GM18519 (cell line): ENCODE measurements around the gene ARL6IP4.
"Not testable (repeated sequence)": the region's sequence is repeated elsewhere in the genome, so short reads cannot be mapped to it uniquely, and the experiment has no call there.

Source experiments
- ATAC-seq: cut with Tn5 transposase; IDR thresholded peaks from one replicate; pipeline ENCODE4 v1.9.1; 2021; ENCODE audit warnings: mild to moderate bottlenecking, moderate library complexity; ENCODE audit not compliant: unreplicated experiment, low FRiP score

ARL6IP4 gene

DNA sequence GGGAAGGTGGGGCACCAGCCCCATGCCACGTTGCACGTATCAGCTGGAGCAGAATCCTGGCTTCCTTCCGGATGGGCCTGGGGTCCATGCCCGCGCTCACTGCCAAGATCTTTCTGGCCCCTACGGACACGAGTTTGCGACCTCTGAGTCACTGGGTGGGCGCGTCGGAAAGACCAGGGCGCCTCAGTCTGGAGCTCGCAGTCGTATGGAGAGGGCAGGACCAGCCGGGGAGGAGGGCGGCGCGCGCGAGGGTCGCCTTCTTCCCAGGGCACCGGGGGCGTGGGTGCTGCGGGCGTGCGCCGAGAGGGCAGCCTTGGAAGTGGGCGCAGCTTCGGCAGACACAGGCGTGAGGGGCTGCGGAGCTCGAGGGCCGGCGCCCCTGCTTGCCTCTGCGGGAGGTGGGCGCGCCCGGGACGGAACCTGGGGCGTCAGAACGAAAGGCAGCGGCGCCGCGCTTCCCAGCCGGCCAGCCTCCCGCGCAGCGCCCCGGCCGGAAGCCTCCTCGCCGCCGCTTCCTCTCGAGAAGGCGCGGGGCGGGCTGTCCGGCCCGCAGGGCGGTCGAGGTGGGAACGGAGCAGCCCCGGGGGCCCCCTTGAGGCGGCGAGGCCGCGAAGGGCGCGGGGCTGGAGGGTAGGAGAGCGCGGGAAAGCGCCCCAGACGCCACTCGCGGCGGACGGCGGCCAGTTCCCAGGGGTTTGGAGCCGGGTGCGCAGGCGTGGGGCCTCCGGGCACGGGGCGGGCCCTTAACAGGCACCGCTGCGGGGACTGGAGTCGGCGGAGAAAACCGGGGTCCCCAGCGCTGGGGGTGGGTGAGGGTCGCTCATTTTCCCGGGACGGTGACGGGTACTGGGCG lies at the start of gene ARL6IP4:
TSS of gene ARL6IP4 (plus strand) at position 499 of the 853 bp plus-strand sequence. CDS start 459 bp downstream, outside the sequence.
- ATAC-seq = peak; percentile 35

DNA sequence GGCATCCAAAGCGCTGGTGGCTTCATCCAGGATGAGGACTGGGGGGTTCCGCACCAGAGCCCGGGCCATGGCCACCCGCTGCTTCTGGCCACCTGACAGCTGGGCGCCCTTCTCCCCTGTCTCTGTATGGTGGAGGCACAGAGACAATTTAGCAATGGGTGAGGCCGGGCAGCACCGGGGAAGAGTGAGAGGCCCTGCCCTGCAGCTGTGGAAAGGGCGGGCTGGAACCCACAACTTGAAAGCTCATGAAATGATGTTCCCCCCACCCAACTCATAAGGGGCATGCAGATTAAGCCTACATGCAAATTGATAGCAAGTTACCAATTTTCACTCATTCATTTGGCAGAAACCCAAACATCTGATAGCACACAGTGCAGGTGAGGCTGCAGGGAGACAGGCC lies 48.3 kb upstream of the ARL6IP4 start:
- no peak for ATAC-seq

DNA sequence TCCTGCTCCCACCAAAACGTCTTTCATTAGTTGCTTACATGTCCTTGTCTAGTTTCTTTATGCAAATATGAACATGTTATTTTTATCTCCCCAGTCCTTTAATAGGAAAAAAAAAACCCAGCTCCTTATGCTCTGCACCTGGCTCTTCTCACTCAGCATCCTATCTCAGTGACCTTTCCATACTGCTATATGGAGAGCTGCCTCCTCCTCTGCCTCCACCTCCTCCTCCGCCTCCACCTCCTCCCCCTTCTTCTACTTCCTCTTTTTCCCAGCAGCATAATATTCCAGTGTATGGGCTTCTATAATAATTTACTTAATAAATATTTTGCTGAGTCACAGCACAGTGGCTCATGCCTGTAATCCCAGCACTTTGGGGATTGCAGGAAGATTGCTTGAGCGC lies 45.8 kb upstream of the ARL6IP4 start:
- no peak for ATAC-seq

DNA sequence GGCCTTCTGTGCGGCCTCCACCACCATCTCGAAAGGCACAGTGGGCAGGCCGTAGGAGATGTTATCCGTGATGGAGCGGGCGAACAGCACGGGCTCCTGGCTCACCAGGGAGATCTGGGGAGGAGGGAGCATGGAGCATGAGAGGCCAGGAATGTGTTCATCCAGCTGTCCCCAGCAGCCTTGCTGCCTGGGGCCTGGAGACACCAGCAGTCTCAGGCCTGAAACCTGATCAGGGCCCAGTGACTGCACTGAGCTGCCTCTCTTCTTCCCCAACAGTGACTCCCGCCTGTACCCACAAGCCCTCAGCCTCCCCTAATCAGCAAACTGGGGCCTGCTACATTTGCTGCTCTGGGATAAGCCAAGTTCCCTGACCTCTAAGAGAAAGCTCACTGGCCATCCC lies 45.2 kb upstream of the ARL6IP4 start:
- no peak for ATAC-seq

DNA sequence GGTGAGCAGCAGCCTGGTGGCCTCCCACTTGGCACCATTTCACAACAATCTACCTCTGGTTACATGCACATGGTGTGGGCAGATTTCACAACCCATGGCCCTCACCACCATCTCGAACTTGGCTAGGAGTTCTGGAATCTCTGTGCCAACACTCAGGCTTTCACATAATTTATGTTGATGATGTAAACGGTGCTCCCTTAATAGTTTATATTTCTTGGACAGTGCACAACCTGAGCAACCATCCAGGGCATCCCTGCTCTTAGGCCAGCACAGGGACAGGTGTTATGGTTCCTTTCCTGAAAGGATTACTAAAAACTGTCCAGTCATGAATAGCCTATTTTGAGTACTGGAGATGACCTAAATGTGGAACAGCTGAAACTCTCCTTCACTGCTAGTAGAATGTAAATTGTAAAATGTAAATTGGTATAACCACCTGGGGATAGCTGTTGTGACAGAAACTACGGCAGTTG lies 42.8 kb upstream of the ARL6IP4 start:
- ATAC-seq = no peak

DNA sequence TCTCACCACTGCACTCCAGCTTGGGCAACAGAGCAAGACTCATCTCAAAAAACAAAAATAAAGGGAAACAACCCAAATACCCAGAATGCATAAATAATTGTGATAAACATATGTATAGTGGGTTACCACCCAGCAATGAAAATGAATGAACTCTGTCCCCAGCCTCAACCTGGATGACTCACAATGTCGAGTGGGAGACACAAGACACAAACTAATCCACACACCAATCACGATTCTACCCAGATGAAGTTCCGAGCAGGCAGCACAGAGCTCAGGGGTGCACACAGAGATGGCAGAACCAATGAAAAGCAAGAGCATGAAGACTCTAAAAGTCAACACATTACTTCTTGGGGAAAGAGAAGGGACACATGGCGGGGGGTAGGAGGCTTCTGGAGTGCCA lies 41.4 kb upstream of the ARL6IP4 start:
- no peak for ATAC-seq

DNA sequence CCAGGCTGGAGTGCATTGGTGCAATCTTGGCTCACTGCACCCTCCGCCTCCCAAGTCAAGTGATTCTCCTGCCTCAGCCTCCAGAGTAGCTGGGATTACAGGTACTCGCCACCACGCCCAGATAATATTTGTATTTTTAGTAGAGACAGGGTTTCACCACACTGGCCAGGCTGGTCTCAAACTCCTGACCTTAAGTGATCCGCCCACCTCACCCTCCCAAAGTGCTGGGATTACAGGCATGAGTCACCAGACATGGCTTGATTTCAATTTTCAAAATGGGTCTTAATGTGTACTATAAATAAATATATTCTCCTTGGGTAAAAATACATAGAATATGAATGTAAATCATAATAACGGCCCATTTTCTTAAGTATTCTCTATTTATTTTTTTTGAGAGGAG lies 39.1 kb upstream of the ARL6IP4 start:
- ATAC-seq = not testable (repeated sequence)

DNA sequence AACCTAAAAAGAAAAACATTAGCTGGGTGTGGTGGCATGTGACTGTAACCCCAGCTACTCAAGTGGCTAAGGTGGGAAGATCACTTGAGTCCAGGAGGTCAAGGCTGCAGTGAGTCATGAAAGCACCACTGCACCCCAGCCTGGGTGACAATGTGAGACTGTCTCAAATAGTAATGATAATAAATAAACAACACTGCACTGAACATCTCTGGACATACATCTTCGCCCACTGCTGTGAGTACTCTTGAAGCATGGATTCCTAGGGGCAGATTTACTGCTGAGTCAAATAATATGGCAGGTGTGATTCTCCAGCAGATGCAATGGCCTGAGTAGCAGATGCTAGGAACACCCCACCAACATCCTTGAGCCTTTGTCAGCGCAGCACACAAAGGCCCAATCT lies 37.8 kb upstream of the ARL6IP4 start:
- ATAC-seq = no peak

DNA sequence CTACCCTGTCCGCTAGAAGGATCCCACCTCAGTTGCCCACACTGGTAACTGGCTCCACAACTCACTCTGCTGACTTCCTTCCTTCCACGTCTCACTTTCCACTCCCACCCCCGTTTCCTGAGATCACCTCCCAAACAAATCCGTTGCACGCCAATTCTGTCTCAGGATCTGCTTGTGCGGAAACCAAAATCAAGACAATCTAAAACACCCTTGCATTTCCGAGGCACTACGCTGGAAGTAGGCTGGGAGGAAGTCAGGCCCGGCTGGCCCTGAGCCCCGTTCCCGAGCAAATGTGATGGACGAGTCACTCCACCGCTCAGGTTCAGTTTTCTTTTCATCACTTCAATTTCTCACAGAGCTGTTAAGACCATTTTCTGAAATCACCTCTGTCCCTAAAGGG lies 37.3 kb upstream of the ARL6IP4 start:
- ATAC-seq = no peak

DNA sequence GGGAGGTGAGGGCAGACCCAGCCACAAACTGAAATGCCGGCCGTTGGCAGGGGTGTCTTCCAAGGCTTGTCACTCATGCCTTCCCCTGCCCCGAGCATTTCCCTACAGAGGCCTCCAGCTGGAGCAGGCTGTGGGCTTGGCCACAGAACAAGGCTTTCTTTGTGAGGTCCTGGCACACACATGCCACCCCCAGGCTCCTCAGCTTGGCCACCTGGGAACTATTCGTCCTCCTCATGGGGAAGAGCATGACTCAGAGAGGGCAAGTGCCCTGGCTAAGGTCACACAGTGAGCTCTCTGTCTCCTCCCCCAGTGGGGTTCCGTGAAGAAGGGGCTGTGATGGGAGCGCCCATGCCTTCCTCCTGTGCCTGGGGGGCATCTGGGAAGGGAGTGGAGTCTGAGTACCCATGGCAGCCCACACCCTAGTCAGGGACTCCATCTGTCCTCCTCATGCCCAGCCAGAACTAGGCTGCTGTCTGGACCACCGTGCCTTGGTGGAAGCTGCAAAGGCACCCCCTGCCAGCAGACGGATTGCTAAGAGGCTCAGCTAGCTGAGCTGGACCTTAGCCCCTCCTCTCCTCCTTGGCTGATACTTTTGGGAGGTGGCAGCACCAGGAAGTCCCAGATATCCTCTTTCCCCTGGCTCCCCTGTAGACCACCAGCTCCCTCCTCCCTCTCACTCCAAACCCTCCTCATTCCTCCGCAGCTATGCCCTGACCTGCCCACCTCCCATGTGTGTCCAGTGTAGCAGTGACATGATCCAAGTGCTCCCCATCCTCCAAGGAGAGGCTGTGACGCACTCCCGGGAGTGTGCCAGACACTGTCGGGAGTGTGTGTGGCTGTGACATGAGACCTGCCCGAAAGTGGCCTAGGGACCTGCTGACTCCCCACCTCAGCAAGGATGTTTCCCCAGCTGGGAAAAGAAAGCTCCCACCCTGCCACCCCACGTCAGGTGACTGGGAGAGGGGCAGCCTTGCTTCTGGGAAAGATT lies 35.6 kb upstream of the ARL6IP4 start:
- ATAC-seq = no peak

DNA sequence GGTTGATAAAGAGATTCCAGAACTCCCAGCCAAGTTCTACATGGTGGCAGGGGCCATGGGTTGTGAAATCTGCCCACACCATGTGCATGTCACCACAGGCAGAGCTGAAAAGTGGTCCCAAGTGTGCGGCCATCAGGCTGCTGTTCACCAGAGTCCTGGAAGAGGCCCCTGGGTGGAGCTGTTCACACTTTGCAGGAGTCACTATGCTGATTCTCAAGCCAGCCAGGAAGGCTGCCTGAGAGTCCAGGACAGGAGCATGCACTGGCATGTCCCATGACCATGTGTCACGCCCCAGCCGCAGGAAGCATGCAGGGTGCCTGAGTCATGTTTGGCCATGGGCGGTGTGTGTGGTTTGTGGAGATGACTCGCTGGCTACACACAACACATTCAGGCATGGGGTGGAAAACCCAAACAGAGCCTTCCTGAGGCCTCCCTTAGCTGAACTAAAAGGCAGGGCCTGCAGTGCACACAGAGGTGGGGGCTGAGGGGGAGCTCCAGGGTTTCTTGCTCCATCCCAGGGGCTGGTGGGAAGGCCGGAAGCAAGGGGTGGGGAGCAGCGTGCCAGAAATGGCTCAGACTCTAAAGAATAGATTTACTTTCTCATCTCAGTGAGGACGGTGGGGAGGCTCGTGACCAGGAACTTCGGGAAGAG lies 33.7 kb upstream of the ARL6IP4 start:
- no peak for ATAC-seq

DNA sequence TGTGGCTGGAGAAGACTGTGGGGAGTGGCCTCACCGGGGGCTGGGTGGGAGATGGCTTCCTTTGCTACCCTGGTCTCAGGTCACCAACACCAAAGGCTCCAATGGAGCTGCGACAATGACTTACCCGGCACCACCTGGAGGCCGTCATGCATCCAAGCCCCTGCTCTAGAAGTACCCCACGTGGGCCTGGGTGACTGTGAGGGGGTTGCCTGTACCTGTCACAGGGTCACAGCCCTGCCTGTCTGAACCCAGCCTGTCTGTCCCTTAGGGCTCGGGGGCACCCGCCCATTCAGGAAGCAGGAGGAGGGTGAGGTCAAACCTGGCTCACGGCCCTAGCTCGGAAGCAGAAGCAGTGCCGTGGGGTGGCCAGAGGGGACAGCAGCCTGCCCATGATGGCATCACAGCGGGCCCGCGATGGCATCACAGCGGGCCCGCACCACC lies 33.1 kb upstream of the ARL6IP4 start:
- no peak for ATAC-seq

DNA sequence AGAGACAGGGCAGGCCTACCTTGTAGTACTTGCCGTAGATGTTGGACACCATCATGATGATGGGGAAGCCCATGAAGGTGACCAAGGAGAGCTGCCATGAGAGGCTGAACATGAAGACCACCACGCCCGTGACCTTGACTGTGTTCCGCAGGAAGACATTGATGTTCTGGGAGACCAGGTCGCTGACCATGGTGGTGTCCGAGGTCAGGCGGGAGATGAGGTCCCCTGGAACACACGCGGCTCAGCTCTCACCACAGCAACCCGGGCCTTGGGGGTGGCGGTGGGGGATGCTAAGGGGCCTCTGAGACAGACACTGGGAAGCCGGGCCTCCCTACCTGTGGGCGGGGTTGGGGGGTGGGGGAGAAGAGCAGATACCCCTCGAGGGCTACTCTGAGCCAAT lies 31.9 kb upstream of the ARL6IP4 start:
- ATAC-seq = no peak

DNA sequence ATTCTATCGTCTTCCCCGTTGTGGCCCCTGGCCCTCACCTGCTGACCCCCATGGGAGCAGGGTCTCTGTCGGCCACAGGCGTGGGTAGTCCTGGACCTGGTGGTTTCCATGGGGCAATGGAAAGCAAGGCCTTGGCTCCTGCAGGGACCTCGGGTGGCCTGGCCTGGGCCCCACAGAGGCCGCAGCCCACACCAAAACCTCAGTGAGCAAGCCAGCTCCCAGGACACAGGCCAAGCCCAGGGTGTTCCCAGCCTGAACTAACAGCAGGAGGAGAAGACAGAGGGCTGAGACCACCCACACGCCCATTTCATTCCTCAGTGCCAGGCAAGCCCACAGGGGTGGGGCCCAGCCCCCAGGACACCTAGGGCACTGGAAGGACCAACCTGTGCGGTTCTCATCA lies 31.1 kb upstream of the ARL6IP4 start:
- no peak for ATAC-seq

DNA sequence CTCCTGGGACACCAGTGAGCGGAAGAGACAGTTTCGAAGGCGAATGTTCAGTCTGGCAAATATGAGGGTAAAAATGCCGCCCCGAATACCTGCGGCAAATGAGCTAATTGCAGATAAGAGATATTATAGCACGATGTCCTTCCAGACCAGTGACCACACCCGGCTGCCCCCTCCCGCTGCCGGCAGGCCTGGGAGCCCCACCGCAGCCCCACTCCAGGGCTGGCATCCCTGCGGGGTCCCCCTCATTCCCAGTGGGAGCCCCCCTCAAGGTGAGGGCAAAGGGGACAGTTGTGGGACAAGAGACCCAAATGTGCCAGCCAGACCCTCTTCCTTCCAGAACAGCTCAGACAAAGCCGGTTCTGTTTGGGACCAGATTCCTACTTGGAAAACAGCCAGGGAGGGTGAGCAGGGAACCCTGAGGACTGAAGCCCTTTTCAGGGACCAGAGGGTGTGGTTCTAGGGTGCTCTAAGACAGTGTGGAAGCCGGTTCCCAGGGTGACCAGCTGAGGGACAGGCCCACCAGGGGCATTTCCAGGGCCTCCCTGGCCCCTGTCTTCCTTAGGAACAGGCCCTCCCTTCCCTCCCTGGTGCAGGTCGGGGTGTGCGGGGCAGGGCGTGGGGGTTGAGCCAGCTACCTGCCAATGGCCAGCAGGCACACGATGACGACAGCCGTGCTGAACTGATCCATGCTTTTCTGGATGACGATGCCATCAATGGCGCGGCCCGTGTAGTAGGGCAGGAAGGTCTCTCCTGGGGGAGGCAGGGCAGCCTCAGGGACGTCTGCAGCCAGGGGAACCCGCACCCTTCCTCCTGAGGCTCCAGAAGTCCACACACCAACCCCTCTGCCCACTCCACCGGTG lies 30.4 kb upstream of the ARL6IP4 start:
- ATAC-seq = no peak

DNA sequence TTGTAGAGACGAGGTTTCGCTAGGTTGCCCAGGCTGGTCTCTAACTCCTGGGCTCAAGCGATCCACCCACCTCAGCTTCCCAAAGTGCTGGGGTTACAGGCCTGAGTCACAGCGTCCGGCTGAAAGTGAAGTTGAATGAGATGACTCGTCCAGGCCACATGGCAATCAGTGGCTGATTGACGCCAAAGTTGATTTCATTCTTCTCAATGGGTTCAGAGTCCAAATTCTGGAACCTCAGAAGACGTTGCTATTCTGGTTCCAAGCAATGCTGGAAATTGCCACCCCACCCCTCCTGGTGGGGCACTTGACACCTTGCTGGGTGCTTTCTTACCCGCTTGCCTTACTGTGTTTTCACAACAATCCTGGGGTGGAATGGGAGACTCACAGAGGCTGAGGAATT lies 29.1 kb upstream of the ARL6IP4 start:
- ATAC-seq = no peak

DNA sequence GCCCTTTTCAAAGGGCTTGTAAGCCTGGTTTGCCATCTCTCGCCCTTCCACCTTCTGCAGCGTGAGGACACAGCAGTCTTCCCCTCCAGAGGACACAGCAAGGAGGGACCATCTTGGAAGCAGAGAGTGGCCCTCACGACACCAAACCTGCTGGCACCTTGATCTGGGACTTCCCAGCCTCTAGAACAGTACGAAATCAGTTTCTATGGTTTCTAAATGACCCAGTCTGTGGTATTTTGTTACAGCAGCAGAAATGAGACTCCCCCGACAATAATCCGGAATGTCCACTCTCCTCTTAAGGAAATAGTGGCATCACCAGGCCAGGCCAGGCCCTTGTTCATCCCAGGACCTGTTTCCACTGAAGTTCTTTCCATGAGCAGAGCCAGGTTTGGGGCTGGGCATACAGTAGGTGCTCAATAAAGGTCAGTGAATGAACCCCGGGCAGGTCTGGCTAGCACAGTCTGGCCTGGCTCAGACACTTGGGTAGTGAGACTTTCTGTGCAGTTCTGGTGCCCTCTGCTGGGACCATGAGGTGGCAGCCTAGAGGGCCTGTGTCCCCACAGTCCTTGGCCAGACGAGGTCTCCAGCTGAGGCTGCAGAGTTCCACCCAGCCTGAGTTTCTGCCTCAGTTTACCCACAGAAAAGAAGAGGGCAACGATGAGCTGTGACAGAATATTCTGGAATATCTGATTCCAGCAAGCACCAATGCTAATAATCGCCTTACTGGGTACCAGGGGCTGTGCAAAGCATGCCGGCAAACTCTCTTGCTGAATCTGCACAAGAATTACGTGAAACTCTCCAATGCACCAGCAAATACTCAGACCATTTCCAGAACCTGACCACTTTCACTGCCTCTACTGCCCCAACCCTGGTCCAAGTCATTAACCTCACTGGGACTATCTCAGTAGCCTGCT lies 28.2 kb upstream of the ARL6IP4 start:
- no peak for ATAC-seq

DNA sequence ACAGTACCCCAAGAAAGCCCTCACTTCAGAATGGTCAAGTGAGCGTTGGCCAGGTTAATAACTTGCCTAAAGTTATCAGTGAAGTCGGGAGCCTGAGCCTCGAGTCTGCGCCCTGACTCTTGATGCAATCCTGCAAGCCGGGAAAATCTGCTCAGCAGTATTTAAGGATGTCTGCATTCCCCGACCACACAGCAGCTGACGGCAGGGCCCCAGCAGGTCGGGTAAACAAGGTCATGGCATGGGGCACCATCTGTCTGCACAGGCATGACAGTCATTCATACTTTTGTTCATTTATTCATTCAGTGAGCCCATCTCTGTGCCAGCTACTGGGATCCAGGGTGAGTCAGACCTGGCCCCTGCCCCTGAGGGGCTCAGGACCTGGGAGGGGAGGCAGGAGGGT lies 25.3 kb upstream of the ARL6IP4 start:
- no peak for ATAC-seq

DNA sequence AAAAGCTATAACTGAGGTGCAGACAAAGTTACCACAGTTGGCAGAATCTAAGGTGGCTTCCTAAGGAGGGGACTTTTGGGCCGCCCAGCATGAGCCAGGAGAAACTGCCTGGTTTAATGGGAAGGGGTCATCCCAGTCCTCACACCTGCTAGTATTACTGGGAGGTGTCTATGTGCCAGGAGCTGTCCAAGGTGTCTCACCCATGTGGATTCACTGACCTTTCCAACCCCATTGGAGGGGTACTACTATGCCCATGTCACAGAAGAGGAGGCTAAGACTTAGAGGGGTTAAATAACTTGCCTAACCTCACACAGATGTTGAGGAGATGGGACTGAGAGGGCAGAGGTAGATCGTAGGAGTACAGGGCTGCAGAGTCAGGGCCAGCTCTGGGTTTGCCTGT lies 24.4 kb upstream of the ARL6IP4 start:
- no peak for ATAC-seq
